IPS DF 6.9 (cell line): ENCODE results near the gene SSTR4.

Experiments
- DNase-seq: peaks from one replicate; pipeline ENCODE4 v3.0.0-alpha.2; 2013; ENCODE audit warnings: low read depth, low spot score
- H3K27ac ChIP-seq: one replicate; pipeline ENCODE4 v1.5.1; 2013; ENCODE audit warnings: low read length, control low read depth
- H3K27me3 ChIP-seq: 2 replicates; pipeline ENCODE4 v1.6.1; 2013; ENCODE audit warnings: mild to moderate bottlenecking, low read length; ENCODE audit not compliant: control insufficient read depth, insufficient read depth
- H3K36me3 ChIP-seq: 2 replicates; pipeline ENCODE4 v1.6.1; 2013; ENCODE audit warnings: low read length; ENCODE audit not compliant: control insufficient read depth, insufficient read depth
- H3K4me1 ChIP-seq: 2 replicates; pipeline ENCODE4 v1.6.1; 2013; ENCODE audit warnings: low read length; ENCODE audit not compliant: control insufficient read depth, insufficient read depth
- H3K4me3 ChIP-seq: 2 replicates; pipeline ENCODE4 v1.5.1; 2013; ENCODE audit warnings: mild to moderate bottlenecking, low read length
- H3K9me3 ChIP-seq: 2 replicates; pipeline ENCODE4 v1.6.1; 2013; ENCODE audit warnings: low read length, inconsistent platforms; ENCODE audit not compliant: control insufficient read depth, insufficient read depth
- WGBS: extraction: QIAGEN DNeasy Blood & Tissue Kit; methylation state at CpG from one replicate; pipeline ENCODE4 v1.1.7; 2013; ENCODE audit warnings: mixed read lengths, missing lambda C conversion rate; ENCODE audit not compliant: insufficient read length, insufficient coverage; 5-methylcytosine and 5-hydroxymethylcytosine counted together

SSTR4 gene

DNA sequence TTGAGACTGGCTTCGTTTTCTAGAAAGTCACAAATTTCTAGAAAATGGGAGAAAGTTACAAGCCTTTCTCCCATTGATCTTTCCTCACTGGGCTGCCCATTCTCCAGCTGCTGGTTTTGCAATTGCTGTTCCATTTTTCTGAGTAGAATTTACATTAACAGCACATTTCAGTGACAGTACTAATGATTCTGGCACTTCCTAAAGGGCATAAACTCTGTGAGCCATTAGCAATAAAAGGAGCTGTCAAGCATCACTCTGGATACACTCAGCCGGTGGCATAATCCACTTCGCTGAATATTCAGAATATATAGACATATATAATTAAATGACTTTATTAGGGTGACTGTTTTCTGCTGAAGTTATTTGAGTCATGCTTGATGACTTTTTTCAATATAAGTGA, 6.7 kb upstream of the SSTR4 start:
- H3K4me1 ChIP-seq = no peaks in the 10 kb centered on the region
- H3K36me3 ChIP-seq = no peaks in the 10 kb centered on the region
- no peak overlapping the region for H3K27ac ChIP-seq
- H3K9me3 ChIP-seq = no peaks in the 10 kb centered on the region
- no peak overlapping the region for H3K4me3 ChIP-seq
- WGBS = no CpG with 5 or more reads among the region's 3 CpGs
- no peak for DNase-seq
- no peaks in the 10 kb centered on the region for H3K27me3 ChIP-seq

DNA sequence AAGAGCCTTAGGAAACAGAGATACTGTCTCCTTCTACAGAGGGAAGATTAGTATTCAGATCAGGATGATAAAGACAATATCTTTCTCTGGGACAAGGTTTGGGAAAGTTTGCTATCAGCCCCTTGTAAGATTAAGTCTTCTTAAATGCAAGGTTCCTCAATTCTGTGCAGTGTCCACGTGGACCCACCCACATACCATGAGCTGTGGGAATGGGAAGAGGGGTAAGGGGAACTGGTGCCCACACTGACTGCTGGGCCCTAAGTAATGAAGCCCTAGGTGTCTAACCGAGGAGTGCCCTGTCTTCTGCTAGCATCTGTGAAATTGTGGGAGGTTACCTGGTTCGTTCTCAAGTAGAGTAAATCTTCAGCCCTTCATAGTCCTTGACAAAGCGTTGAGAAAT, 5.8 kb upstream of the SSTR4 start:
- WGBS = no CpG with 5 or more reads among the region's 4 CpGs
- no peak for DNase-seq
- H3K4me3 ChIP-seq = no peak overlapping the region
- peaks cover 2% of the 10 kb centered on the region; the same call in 1 of the 2 replicates for H3K27me3 ChIP-seq
- H3K36me3 ChIP-seq = no peaks in the 10 kb centered on the region
- H3K27ac ChIP-seq = no peak overlapping the region
- H3K4me1 ChIP-seq = no peaks in the 10 kb centered on the region
- no peaks in the 10 kb centered on the region for H3K9me3 ChIP-seq

GRCh38 chr20:23031346-23031745, 3.8 kb upstream of the SSTR4 start:
- H3K4me1 ChIP-seq = 0 out of 2 replicates have a peak, but pooled peaks cover 3% of the 10 kb centered on the region
- DNase-seq = no peak
- H3K36me3 ChIP-seq = no peaks in the 10 kb centered on the region
- peaks cover 17% of the 10 kb centered on the region; the same call in 1 of the 2 replicates for H3K27me3 ChIP-seq
- H3K4me3 ChIP-seq = no peak overlapping the region
- no peak overlapping the region for H3K27ac ChIP-seq
- no peaks in the 10 kb centered on the region for H3K9me3 ChIP-seq
- no CpG with 5 or more reads among the region's 6 CpGs for WGBS

DNA sequence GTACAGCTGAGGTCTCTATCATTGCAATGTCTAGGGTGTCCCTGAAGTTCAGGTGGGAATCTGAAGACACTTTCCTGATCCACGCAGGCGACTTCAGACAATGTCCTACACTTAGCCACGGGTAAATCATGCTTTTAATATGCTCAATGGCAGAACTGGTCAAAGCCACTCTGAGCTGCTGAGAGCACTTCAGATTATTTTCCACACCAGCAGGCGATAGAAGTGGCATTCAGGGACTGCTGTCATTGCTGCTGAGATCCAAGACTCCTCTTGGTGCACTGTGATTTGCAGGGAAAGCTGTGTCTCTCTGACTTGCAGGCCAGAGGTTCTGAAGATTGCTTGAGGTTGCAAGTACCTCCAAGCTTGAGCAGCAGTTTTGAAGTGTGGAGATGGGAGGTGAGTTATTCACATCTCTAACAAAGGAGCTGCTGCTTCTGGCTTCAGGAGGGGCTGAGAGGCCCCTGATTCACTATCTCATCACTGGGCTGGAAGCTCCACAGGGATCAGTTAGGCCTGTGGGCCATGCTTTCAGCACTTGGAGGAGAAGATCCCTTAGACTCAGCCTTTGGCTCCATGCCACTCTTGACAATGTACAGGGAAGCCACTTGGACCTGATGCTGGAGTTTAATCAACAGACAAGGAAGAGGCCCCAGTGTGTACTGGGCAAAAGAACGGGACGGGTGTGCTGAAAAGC, 2.9 kb upstream of the SSTR4 start:
- Histone ChIP-seq H3K27me3 (peaks cover 22% of the 10 kb centered on the region; the same call in 1 of the 2 replicates), H3K4me3 (no peak overlapping the region), H3K4me1 (0 out of 2 replicates have a peak, but pooled peaks cover 3% of the 10 kb centered on the region), H3K27ac (no peak overlapping the region), H3K9me3 (no peaks in the 10 kb centered on the region), H3K36me3 (no peaks in the 10 kb centered on the region)
- DNase-seq = no peak
- no CpG with 5 or more reads among the region's 6 CpGs for WGBS

DNA sequence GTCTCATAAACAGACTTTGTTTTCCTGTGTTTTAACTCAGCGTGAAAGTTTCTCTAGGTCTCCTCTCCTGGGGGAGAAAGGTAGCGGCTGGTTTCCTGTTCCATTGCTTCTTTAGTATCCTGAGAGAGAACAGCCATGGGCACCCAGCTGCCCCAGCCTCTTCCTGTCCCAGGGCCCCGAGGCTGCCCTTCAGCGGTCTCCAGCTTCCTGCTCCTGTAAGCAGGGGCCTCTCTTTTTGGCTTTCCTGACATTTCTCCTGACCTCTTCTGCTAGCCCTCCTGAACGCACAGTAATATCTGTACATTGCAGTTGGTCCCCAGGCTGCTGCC, 2.4 kb upstream of the SSTR4 start:
- WGBS = no CpG with 5 or more reads among the region's 5 CpGs
- no peak for DNase-seq
- H3K4me3 ChIP-seq = no peak overlapping the region
- H3K4me1 ChIP-seq = 0 out of 2 replicates have a peak, but pooled peaks cover 3% of the 10 kb centered on the region
- no peaks in the 10 kb centered on the region for H3K9me3 ChIP-seq
- H3K27me3 ChIP-seq = peaks cover 22% of the 10 kb centered on the region; the same call in 1 of the 2 replicates
- H3K27ac ChIP-seq = no peak overlapping the region
- no peaks in the 10 kb centered on the region for H3K36me3 ChIP-seq

DNA sequence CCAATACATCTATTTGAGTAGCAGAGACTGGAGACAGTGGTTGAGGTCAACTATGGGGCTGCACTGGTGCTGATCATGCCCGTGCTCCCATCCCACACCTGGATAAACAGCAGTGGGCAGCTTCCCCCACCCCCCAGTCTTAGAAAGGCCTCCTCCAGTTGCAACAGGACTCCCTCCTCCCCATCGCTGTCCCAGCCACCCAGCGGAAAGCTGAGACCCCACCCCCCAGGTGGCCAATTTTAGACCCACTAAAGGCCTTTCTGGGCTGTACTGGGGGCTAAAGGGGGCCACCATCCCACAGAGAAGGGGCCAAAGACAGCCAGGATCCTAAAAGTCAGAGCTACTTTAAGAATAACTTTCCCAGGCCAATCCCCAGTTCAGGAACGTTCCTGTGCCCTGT, 1.2 kb upstream of the SSTR4 start:
- 0 out of 2 replicates have a peak, but pooled peaks cover 3% of the 10 kb centered on the region for H3K4me1 ChIP-seq
- H3K36me3 ChIP-seq = no peaks in the 10 kb centered on the region
- no peak for DNase-seq
- peaks cover 22% of the 10 kb centered on the region; the same call in 1 of the 2 replicates for H3K27me3 ChIP-seq
- no CpG with 5 or more reads among the region's 4 CpGs for WGBS
- no peaks in the 10 kb centered on the region for H3K9me3 ChIP-seq
- H3K27ac ChIP-seq = no peak overlapping the region
- H3K4me3 ChIP-seq = no peak overlapping the region

- Histone ChIP-seq H3K9me3 (no peaks in the 10 kb centered on the region), H3K36me3 (no peaks in the 10 kb centered on the region), H3K27ac (no peak overlapping the region), H3K4me3 (no peak overlapping the region), H3K27me3 (peaks cover 22% of the 10 kb centered on the region; the same call in 1 of the 2 replicates), H3K4me1 (0 out of 2 replicates have a peak, but pooled peaks cover 3% of the 10 kb centered on the region)
- no CpG with 5 or more reads among the region's 41 CpGs for WGBS
- no peak for DNase-seq
Measured at GRCh38 chr20:23035731-23036130, 619 bp downstream of the SSTR4 start.

DNA sequence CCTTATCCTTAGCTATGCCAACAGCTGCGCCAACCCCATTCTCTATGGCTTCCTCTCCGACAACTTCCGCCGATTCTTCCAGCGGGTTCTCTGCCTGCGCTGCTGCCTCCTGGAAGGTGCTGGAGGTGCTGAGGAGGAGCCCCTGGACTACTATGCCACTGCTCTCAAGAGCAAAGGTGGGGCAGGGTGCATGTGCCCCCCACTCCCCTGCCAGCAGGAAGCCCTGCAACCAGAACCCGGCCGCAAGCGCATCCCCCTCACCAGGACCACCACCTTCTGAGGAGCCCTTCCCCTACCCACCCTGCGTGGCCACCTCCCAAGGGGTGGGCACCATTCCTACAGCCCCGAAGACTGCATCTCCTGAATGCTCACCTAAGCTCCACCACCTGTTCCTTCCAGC, 1.3 kb downstream of the SSTR4 start:
- H3K4me3 ChIP-seq = no peak overlapping the region
- H3K4me1 ChIP-seq = 0 out of 2 replicates have a peak, but pooled peaks cover 3% of the 10 kb centered on the region
- WGBS = no CpG with 5 or more reads among the region's 11 CpGs
- peaks cover 22% of the 10 kb centered on the region; the same call in 1 of the 2 replicates for H3K27me3 ChIP-seq
- H3K9me3 ChIP-seq = no peaks in the 10 kb centered on the region
- H3K36me3 ChIP-seq = no peaks in the 10 kb centered on the region
- H3K27ac ChIP-seq = no peak overlapping the region
- no peak for DNase-seq

- DNase-seq = no peak
- H3K9me3 ChIP-seq = no peaks in the 10 kb centered on the region
- WGBS = no CpG with 5 or more reads among the region's 3 CpGs
Measured at GRCh38 chr20:23037017-23037481, 1.9 kb downstream of the SSTR4 start.

GRCh38 chr20:23039136-23039875, 4.2 kb downstream of the SSTR4 start:
- WGBS = no CpG with 5 or more reads among the region's 5 CpGs

More at GRCh38 chr20:23037017-23037481, 1.9 kb downstream of the SSTR4 start:
- no peak overlapping the region for H3K27ac ChIP-seq
- H3K36me3 ChIP-seq = no peaks in the 10 kb centered on the region
- peaks cover 22% of the 10 kb centered on the region; the same call in 1 of the 2 replicates for H3K27me3 ChIP-seq
- H3K4me1 ChIP-seq = 0 out of 2 replicates have a peak, but pooled peaks cover 3% of the 10 kb centered on the region
- no peak overlapping the region for H3K4me3 ChIP-seq

More at GRCh38 chr20:23039136-23039875, 4.2 kb downstream of the SSTR4 start:
- DNase-seq = no peak
- Histone ChIP-seq H3K27ac (no peak overlapping the region), H3K36me3 (no peaks in the 10 kb centered on the region), H3K27me3 (peaks cover 20% of the 10 kb centered on the region; the same call in 1 of the 2 replicates), H3K4me3 (no peak overlapping the region), H3K9me3 (no peaks in the 10 kb centered on the region), H3K4me1 (peaks cover 7% of the 10 kb centered on the region; the same call in 1 of the 2 replicates)
